T follicular helper cell (primary cell): ENCODE results near the gene FAM131A.

ENCODE experiments used
- DNase-seq: peaks from one replicate; pipeline ENCODE4 v3.0.0-alpha.2; 2020; ENCODE audit warnings: low read depth

FAM131A gene

GRCh38 chr3:184316792-184317191, 20.6 kb upstream of the FAM131A start:
- DNase-seq = no peak

GRCh38 chr3:184317201-184317600, 20.2 kb upstream of the FAM131A start:
- DNase-seq = no peak

GRCh38 chr3:184320104-184320445, 17.3 kb upstream of the FAM131A start:
- DNase-seq = no peak

- DNase-seq = no peak
Measured at GRCh38 chr3:184321666-184322065, 15.7 kb upstream of the FAM131A start.

DNA sequence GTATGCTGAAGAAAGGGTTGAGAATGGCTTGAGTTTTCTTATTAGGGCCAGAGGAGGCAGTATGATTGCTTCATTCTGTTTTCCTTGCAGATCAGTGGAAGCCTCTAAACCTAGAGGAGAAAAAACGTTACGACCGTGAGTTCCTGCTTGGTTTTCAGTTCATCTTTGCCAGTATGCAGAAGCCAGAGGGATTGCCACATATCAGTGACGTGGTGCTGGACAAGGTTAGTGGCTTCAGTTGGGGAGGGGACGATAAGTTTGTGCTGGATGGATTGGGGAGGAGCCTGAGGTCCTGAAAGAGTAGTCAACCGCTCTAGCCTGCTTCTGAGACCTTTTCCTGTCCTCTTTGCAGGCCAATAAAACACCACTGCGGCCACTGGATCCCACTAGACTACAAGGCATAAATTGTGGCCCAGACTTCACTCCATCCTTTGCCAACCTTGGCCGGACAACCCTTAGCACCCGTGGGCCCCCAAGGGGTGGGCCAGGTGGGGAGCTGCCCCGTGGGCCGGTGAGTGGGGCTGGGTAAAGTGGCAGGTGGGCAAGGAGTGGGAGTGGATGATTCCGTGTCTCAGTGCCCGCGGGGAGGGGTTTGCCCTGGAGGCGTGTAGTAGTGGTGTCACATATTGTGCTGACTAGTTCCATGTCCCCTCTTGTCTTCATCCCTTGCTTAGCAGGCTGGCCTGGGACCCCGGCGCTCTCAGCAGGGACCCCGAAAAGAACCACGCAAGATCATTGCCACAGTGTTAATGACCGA, 14.5 kb upstream of the FAM131A start:
- no peak for DNase-seq

- no peak for DNase-seq
Measured at GRCh38 chr3:184323696-184324095, 13.7 kb upstream of the FAM131A start.

GRCh38 chr3:184325269-184325668, 12.1 kb upstream of the FAM131A start:
- no peak for DNase-seq

- no peak for DNase-seq
Measured at GRCh38 chr3:184325715-184326369, 11.6 kb upstream of the FAM131A start.

DNA sequence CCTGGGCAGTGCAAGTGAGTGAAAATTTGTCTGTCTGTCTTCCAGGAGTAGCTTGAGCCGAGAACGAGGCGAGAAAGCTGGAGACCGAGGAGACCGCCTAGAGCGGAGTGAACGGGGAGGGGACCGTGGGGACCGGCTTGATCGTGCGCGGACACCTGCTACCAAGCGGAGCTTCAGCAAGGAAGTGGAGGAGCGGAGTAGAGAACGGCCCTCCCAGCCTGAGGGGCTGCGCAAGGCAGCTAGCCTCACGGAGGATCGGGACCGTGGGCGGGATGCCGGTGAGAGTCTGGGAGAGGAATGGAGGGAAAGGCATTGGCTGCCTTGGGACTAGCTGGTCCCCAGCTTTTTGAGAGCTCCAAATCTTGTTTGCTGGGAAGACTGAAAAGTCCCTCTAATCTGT, 10.2 kb upstream of the FAM131A start:
- DNase-seq = no peak

GRCh38 chr3:184328516-184328915, 8.9 kb upstream of the FAM131A start:
- DNase-seq = no peak

DNA sequence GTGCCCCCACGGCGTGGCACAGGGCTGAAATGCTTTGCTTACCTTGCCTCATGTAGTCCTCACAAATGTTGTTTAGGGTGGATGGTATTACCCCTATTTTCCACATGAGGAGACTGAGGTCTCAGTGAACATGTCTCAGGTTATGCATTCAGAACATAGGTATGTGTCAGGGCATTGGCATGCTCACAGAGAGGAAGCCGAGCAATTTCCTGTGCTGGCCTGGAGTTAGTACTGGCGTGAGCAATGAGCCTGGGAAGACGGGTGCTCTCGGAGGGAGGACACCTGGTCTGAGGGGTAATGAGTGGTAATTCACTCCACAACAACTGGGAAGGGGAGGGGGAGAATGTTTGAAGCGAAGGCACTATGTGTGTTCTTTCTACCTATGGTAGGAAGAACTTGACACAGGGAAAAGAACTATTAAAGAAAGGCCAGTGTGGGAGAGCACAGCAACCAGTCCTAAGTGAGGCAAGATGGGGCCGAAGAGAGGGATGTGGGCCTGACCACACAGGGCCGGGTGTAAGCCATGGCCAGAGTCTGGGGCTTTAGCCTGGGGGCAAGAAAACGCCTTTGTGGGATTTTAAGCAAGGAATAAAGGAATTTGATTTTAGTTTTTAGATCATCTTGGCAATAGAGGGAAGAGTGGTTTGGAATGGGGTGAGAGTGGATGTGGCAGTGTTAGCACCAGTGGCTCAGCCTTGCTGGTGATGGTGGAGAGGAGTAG, 4.9 kb upstream of the FAM131A start:
- no peak for DNase-seq

DNA sequence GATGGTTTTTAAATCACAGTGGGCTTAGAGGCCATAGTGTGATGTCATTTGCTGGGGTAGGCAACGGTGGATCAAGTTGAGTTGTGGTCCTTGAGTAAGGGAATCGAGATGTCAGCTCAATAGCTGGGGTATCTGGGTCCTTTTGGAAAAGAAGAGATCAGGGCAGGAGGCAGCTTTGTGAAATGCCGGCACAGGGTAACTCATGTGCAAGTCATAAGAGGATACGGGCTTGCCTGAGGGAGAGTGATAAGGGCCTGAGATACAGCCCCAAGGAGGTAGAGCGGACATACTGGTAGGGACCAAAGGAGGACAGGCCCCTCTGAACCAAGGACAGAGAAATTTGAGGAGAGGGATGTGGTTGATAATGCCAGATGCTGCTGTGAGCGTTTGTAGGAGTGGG, 4.2 kb upstream of the FAM131A start:
- no peak for DNase-seq

GRCh38 chr3:184333700-184334099, 3.7 kb upstream of the FAM131A start:
- no peak for DNase-seq

GRCh38 chr3:184334470-184335158, 2.8 kb upstream of the FAM131A start:
- peak; percentile 28 for DNase-seq

GRCh38 chr3:184335291-184335660, 2.1 kb upstream of the FAM131A start:
- DNase-seq = no peak

GRCh38 chr3:184335661-184336546, 1.5 kb upstream of the FAM131A start:
- peak; percentile 80 for DNase-seq

- no peak for DNase-seq
Measured at GRCh38 chr3:184336547-184337398, 627 bp upstream of the FAM131A start.

GRCh38 chr3:184337981-184338380, 581 bp downstream of the FAM131A start:
- DNase-seq = no peak

- peak; percentile 16 for DNase-seq
Measured at GRCh38 chr3:184338511-184338945, 1.1 kb downstream of the FAM131A start.

- DNase-seq = no peak
Measured at GRCh38 chr3:184339001-184339400, 1.6 kb downstream of the FAM131A start.
